GM23248 (cell line): ENCODE results near the gene AADACL4. TPM values are rescaled to one million over a fixed set of nuclear protein-coding genes. Genes with fewer than 3 reads are reported as not detected.

Experiments used
- DNase-seq: peaks from one replicate; pipeline ENCODE4 v3.0.0-alpha.2; 2015
- H2AFZ ChIP-seq: fragments of 200-600 bp; sonication (generic); 2 replicates; pipeline ENCODE4 v1.6.1; 2016; ENCODE audit warnings: antibody characterized with exemption
- H3F3A ChIP-seq: fragments of 200-600 bp; sonication (generic); 2 replicates; pipeline ENCODE4 v1.6.1; 2016; ENCODE audit warnings: mild to moderate bottlenecking, antibody characterized with exemption, mixed run types; ENCODE audit not compliant: insufficient read depth
- H3K27ac ChIP-seq: fragments of 200-600 bp; sonication (generic); 2 replicates; pipeline ENCODE4 v1.5.1; 2016; ENCODE audit warnings: mild to moderate bottlenecking
- H3K27me3 ChIP-seq: fragments of 200-600 bp; sonication (generic); replicated peaks from 2 replicates; pipeline ENCODE4 v1.6.1; 2016; ENCODE audit warnings: mild to moderate bottlenecking; ENCODE audit not compliant: insufficient read depth
- H3K36me3 ChIP-seq: fragments of 200-600 bp; sonication (generic); 2 replicates; pipeline ENCODE4 v1.6.1; 2016; ENCODE audit warnings: low read depth, mild to moderate bottlenecking
- H3K4me1 ChIP-seq: fragments of 200-600 bp; sonication (generic); 2 replicates; pipeline ENCODE4 v1.6.1; 2016; ENCODE audit warnings: mild to moderate bottlenecking; ENCODE audit not compliant: insufficient read depth
- H3K4me2 ChIP-seq: fragments of 200-600 bp; sonication (generic); one replicate; pipeline ENCODE4 v1.6.1; 2016; ENCODE audit warnings: mild to moderate bottlenecking; ENCODE audit not compliant: unreplicated experiment
- H3K4me3 ChIP-seq: fragments of 200-600 bp; sonication (generic); 2 replicates; pipeline ENCODE4 v1.5.1; 2016; ENCODE audit warnings: mild to moderate bottlenecking
- H3K79me2 ChIP-seq: fragments of 200-600 bp; sonication (generic); 2 replicates; pipeline ENCODE4 v1.6.1; 2016; ENCODE audit warnings: mild to moderate bottlenecking; ENCODE audit not compliant: insufficient read depth
- H3K9ac ChIP-seq: fragments of 200-600 bp; sonication (generic); 2 replicates; pipeline ENCODE4 v1.6.1; 2016; ENCODE audit warnings: mild to moderate bottlenecking
- H3K9me2 ChIP-seq: fragments of 200-600 bp; sonication (generic); 2 replicates; pipeline ENCODE4 v1.6.1; 2016; ENCODE audit warnings: mixed run types, mild to moderate bottlenecking, moderate library complexity; ENCODE audit not compliant: insufficient read depth
- H3K9me3 ChIP-seq: fragments of 200-600 bp; sonication (generic); one replicate; pipeline ENCODE4 v1.6.1; 2017; ENCODE audit warnings: low read depth
- H4K20me1 ChIP-seq: fragments of 200-600 bp; sonication (generic); 2 replicates; pipeline ENCODE4 v1.6.0; 2016; ENCODE audit not compliant: insufficient read depth
- EZH2 ChIP-seq: fragments of 200-600 bp; sonication (generic); IDR thresholded peaks from 2 replicates; pipeline ENCODE4 v1.6.1; 2018; ENCODE audit warnings: antibody characterized with exemption, mild to moderate bottlenecking; ENCODE audit not compliant: insufficient read depth, poor library complexity, severe bottlenecking
- EZH2phosphoT487 ChIP-seq: fragments of 200-600 bp; sonication (generic); IDR thresholded peaks from 2 replicates; pipeline ENCODE4 v1.6.1; 2018; ENCODE audit warnings: antibody characterized with exemption, moderate library complexity, mild to moderate bottlenecking, low read depth; ENCODE audit not compliant: insufficient read depth
- WGBS, 2 experiments: methylation state at CpG; one replicate each; pipeline ENCODE4 v1.1.6; 2015 to 2017; ENCODE audit warnings: low lambda C conversion rate in 2 of 2, low coverage in 1 of 2; ENCODE audit errors: missing lambda C conversion rate in 2 of 2; 5-methylcytosine and 5-hydroxymethylcytosine counted together
- in situ Hi-C: fragments of 300-500 bp; cut with MboI; formaldehyde crosslinking; loops from 2 replicates; pipeline ENCODE4 v1.15.0; 2020
- polyA plus RNA-seq: library from polyadenylated mRNA; unstranded; fragments of >200 nt; fragmentation: Nextera tagmentation; extraction: Ambion mirVana; gene quantifications from 2 replicates; pipeline ENCODE4 v1.2.1, GENCODE V29; 2016
- small RNA-seq: library from RNA; depleted of rRNA; stranded (forward); fragments of <200 nt; gene quantifications from one replicate; pipeline ENCODE3, GENCODE V24; 2014; ENCODE audit warnings: low read depth, low replicate concordance
- total RNA-seq: library from RNA; depleted of rRNA; stranded (reverse); fragments of >200 nt; shearing (Covaris generic); gene quantifications from 2 replicates; pipeline ENCODE4 v1.2.3, GENCODE V29; 2014; rRNA removed

The AADACL4 gene
- total and polyA plus RNA-seq, 2 experiments from 2014 or later, result not detected

DNA sequence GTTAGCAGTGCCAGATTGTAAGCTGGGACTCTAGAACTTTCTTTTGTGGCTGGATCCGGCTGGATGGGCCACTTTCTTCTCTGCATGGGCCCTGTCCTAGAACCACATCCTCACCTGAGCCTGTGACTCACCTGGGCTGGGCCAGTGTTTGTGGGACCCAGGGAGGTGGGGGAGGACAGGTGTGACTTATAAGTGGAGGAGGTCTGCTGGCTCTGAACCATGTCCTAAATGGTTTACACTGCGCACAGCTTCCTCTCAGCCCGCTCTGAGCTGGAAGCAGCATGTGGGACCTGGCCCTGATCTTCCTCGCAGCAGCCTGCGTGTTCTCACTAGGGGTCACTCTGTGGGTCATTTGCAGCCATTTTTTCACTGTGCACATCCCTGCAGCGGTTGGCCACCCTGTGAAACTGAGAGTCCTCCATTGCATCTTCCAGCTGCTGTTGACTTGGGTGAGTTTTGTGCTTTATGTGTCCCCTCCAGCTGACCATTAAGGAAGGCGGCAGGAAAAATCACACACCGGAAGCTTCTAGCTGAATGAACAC lies 72.1 kb downstream of the AADACL4 start, which contains the start of gene AADACL3:
Gene AADACL3, plus strand, starts transcription at position 215 of the 542 bp plus-strand sequence. Its CDS starts 67 bp downstream, at position 282.
- in situ Hi-C loops, result no loop called here
- 61 to 68% methylated on average over 7 to 8 of the region's 8 CpGs for WGBS, 2 experiments
- no peak for TF ChIP-seq EZH2
- no peak for TF ChIP-seq EZH2phosphoT487
- no peaks in the 10 kb centered on the region for H3K9me3 ChIP-seq
- H3K9ac ChIP-seq, result no peak within 1 kb of the TSS
- no peak within 1 kb of the TSS for H3K27ac ChIP-seq
- no peaks in the 10 kb centered on the region for H4K20me1 ChIP-seq
- H3F3A ChIP-seq, result no peaks in the 10 kb centered on the region
- H3K27me3 ChIP-seq, result no peaks in the 10 kb centered on the region
- no peaks in the 10 kb centered on the region for H3K9me2 ChIP-seq
- peaks cover 15% of the 10 kb centered on the region for H3K4me1 ChIP-seq
- no peaks in the 10 kb centered on the region for H3K79me2 ChIP-seq
- H3K4me2 ChIP-seq, result no peak within 1 kb of the TSS
- no peak within 1 kb of the TSS for H2AFZ ChIP-seq
- no peak for DNase-seq
- H3K36me3 ChIP-seq, result no peaks in the 10 kb centered on the region
- no peak within 1 kb of the TSS for H3K4me3 ChIP-seq

Small RNAs within 50 kb of the gene (small RNA-seq; reads per million reads assigned to genes)
- gene AC244670.1, result not detected

Other genes with a start within 250 kb of the AADACL4 start
- 53.1 and 55.2 TPM in 2 replicates for gene DHRS3, start 25.9 kb upstream of the AADACL4 start, total RNA-seq
- gene DHRS3, start 25.9 kb upstream of the AADACL4 start, polyA plus RNA-seq, result 120 and 123 TPM in 2 replicates
- not detected in 2 replicates for gene AADACL3, start 72.0 kb downstream of the AADACL4 start, total RNA-seq
- gene AADACL3, start 72.0 kb downstream of the AADACL4 start, polyA plus RNA-seq, result not detected in 2 replicates
- gene CFAP107, start 102.1 kb downstream of the AADACL4 start, total RNA-seq, result not detected in 2 replicates
- not detected in 2 replicates for gene CFAP107, start 102.1 kb downstream of the AADACL4 start, polyA plus RNA-seq
- gene PRAMEF12, start 129.7 kb downstream of the AADACL4 start, total RNA-seq, result not detected in 2 replicates
- not detected in 2 replicates for gene PRAMEF12, start 129.7 kb downstream of the AADACL4 start, polyA plus RNA-seq
- not detected in 2 replicates for gene PRAMEF1, start 147.3 kb downstream of the AADACL4 start, total RNA-seq
- gene PRAMEF1, start 147.3 kb downstream of the AADACL4 start, polyA plus RNA-seq, result not detected in 2 replicates
- not detected in 2 replicates for gene PRAMEF11, start 187.3 kb downstream of the AADACL4 start, total RNA-seq
- not detected in 2 replicates for gene PRAMEF11, start 187.3 kb downstream of the AADACL4 start, polyA plus RNA-seq
- not detected in 2 replicates for gene HNRNPCL1, start 204.6 kb downstream of the AADACL4 start, total RNA-seq
- not detected in 2 replicates for gene HNRNPCL1, start 204.6 kb downstream of the AADACL4 start, polyA plus RNA-seq
- gene PRAMEF2, start 213.0 kb downstream of the AADACL4 start, total RNA-seq, result not detected in 2 replicates
- gene PRAMEF2, start 213.0 kb downstream of the AADACL4 start, polyA plus RNA-seq, result not detected in 2 replicates
- gene PRAMEF4, start 242.1 kb downstream of the AADACL4 start, total RNA-seq, result not detected in 2 replicates
- not detected in 2 replicates for gene PRAMEF4, start 242.1 kb downstream of the AADACL4 start, polyA plus RNA-seq